Measurements from ENCODE around the gene ADAM17.

The ADAM17 gene

GRCh38 chr2:9471206-9471605, 84.4 kb downstream of the ADAM17 start:
- no peak for DNase-seq (ENCODE audit: low spot score)

GRCh38 chr2:9467687-9468086, 87.9 kb downstream of the ADAM17 start:
- DNase-seq (ENCODE audit: low spot score), result no peak

GRCh38 chr2:9466147-9466683, 89.4 kb downstream of the ADAM17 start:
- DNase-seq (ENCODE audit: low spot score), result no peak

GRCh38 chr2:9465170-9465569, 90.5 kb downstream of the ADAM17 start:
- no peak for DNase-seq (ENCODE audit: low spot score)

- peak; percentile 34 for DNase-seq (ENCODE audit: low spot score)
These were observed 92.0 kb downstream of the ADAM17 start for GRCh38 chr2:9463698-9464034.

- DNase-seq (ENCODE audit: low spot score), result no peak
These were observed 92.5 kb downstream of the ADAM17 start for GRCh38 chr2:9462886-9463697.

- DNase-seq (ENCODE audit: low spot score), result no peak
These were observed 93.3 kb downstream of the ADAM17 start for GRCh38 chr2:9462313-9462712.

- no peak for DNase-seq (ENCODE audit: low spot score)
These were observed 94.6 kb downstream of the ADAM17 start for GRCh38 chr2:9461079-9461478.

GRCh38 chr2:9460441-9461017, 95.1 kb downstream of the ADAM17 start:
- no peak for DNase-seq (ENCODE audit: low spot score)

DNA sequence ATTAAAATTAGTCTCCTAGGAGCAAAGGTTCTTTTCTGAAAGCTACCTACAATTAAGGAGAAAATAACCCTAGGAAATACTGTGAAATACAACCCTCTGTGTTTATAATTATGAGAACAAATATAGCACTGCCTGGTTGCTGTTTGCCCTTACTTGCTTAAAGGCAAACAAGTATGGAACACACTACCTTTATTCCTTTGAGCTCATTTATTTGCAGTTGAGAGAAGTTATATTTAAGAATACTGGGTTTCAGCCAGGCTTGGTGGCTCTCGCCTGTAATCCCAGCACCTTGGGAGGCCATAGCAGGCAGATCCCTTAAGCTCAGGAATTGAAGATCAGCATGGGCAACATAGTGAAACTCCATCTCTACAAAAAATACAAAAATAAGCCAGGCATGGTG, 104.4 kb downstream of the ADAM17 start:
- DNase-seq (ENCODE audit: low spot score), result no peak

GRCh38 chr2:9445089-9445488, 110.5 kb downstream of the ADAM17 start:
- no peak for DNase-seq (ENCODE audit: low spot score)

GRCh38 chr2:9443526-9443925, 112.1 kb downstream of the ADAM17 start:
- no peak for DNase-seq (ENCODE audit: low spot score)

DNA sequence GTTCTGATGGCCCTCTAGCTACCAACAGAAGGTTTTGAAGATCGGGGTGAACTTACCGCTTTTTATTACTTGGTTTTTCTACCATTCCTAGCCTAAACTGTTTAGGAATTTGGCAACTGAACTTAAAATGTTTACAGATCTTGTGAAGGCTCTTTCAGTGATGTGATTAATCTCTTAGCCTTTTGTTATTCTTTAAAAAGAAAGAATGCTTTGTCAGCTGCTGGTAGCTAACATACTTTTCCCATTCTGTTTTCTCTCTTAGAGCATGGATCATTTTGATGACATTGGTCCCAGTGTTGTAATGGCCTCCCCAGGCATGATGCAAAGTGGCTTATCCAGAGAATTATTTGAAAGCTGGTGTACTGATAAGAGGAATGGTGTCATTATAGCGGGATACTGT, 114.1 kb downstream of the ADAM17 start:
- no peak for DNase-seq (ENCODE audit: low spot score)

GRCh38 chr2:9440058-9440727, 115.4 kb downstream of the ADAM17 start:
- peak; percentile 26 for DNase-seq (ENCODE audit: low spot score)

DNA sequence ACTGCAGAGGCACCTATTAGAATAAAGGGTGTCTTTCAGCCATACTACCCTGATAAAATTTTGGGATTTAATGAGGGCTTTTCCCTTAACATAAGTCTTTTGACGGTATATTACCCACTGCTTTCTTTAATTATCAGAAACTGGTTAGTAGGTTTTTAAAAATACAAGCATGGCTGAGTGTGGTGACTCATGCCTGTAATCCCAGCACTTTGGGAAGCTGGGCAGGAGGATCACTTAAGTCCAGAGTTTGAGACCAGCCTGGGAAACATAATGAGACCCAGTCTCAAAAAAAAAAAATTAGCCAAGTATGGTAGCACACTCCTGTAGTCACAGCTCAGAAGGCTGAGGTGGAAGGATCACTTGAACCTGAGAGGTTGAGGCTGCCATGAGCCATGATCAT, 116.1 kb downstream of the ADAM17 start:
- DNase-seq (ENCODE audit: low spot score), result no peak

Measured in AG08396 (cell line).